IPS-NIHi7 (cell line): ENCODE results near the gene FAM131C.

Experiments
- DNase-seq: peaks from one replicate; pipeline ENCODE4 v3.0.0; 2012; ENCODE audit warnings: mixed read lengths; ENCODE audit errors: extremely low spot score

Gene FAM131C

DNA sequence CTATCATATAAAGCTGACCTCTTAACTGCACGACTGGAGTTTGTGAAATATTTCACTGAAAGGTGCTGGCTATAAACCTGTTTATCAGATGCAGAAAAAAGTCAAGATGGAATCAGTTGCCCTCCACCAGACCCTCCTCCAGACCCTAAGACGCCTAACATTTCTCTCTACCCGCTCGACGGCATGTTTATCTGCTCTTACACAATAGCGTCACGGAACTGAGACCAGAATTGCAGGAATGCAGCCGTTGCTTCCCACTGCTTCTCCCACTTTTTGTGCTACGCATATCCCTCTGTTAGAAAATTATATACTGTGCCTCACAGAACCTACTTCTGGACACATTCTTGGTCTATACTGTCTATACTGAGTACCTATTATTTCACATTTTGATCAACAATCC is 28.2 kb upstream of the FAM131C start:
- no peak for DNase-seq

- DNase-seq, result no peak
Measured at GRCh38 chr1:16099412-16099811, 26.0 kb upstream of the FAM131C start.

DNA sequence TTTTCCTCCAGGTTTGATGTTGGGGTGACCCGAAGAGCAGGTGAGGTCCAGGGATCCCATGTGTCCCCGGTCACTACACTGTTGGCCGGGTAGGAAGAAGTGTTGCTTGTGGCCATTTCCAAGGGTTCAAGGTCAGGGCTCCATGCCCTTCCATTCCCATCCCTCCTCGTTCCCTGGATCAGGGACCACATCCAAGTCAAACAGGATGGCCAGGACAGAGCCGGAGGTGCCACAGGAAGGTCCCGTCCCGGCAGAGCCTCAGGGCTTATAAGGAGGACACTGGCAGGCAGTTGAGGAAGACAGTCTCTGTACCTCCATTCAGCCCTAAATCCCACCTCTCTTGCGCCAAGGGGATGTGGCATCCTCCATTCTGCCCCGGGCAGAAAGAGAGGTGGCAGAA is 22.0 kb upstream of the FAM131C start:
- no peak for DNase-seq

- no peak for DNase-seq
Measured at GRCh38 chr1:16094453-16095158, 21.2 kb upstream of the FAM131C start.

GRCh38 chr1:16093611-16094010 is 20.2 kb upstream of the FAM131C start:
- DNase-seq, result no peak

- DNase-seq, result no peak
Measured at GRCh38 chr1:16092923-16093511, 19.6 kb upstream of the FAM131C start.

- no peak for DNase-seq
Measured at GRCh38 chr1:16092097-16092922, 18.9 kb upstream of the FAM131C start.

DNA sequence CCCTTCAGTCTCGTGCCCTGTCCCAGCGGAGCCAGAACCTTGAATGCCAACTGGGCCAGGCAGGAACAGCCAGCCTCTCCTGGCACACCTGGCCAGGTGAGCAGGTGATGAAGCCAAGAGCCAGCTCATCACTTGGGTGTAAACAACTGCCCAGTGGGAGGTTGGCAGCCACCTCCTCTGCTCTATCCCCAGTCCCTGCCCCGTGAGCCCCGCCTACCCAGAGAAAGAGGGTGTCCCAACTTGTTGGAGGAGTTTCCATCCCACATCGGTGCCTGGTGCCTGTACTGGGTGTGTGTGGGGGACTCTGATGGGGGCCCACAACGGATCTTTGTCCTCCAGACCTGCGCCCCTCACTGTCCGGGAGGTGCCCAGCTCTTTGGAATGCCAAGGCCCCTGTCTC is 17.8 kb upstream of the FAM131C start:
- DNase-seq, result no peak

- no peak for DNase-seq
Measured at GRCh38 chr1:16090076-16090826, 16.8 kb upstream of the FAM131C start.

GRCh38 chr1:16088996-16089395 is 15.5 kb upstream of the FAM131C start:
- DNase-seq, result no peak

DNA sequence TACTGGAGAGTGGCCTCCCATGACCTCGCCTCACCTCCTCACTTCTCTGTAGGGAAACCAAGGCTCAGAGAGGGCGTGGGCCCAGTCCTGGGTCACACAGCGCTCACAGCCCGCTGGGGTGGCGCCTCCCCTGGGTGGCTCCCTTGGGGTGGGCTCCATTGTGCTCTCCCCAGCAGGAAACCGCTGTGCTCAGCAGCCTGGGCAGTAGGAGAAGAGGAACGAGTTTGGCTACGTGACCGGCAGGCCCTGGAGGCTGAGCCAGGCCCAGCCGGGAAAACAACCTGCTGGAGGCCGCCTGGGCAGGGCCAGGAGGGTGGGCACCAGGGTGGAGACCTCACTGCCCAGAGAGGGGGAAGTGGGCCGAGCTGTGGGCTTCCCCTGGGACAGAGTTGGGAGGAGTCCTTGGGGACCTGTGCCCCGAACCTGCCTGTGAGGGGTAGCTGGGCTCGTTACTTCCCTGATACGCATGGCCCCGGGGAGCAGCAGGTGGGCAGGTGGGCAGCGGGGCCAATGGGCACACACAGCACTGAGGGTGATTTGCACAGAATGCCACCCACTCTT is 15.0 kb upstream of the FAM131C start:
- no peak for DNase-seq

DNA sequence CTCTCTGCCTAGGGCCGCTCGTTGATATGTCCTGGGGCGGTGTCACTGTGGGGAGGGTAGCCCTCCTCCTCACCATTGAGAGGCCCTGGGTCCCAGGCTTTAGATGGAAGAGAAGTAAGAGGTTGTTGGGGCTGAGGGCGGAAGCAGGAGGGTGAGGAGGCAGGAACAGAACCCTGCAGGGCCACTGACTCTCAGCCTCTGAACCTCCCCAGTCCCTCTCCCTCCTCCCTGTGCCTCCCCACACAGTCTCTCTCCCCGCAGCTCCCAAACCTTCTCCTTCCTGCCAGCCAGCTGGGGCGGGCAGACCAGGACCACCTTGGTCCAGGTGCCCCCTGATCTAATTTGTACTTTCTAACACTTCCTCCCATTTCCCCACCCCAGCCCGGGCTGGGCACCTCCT is 14.3 kb upstream of the FAM131C start:
- no peak for DNase-seq

DNA sequence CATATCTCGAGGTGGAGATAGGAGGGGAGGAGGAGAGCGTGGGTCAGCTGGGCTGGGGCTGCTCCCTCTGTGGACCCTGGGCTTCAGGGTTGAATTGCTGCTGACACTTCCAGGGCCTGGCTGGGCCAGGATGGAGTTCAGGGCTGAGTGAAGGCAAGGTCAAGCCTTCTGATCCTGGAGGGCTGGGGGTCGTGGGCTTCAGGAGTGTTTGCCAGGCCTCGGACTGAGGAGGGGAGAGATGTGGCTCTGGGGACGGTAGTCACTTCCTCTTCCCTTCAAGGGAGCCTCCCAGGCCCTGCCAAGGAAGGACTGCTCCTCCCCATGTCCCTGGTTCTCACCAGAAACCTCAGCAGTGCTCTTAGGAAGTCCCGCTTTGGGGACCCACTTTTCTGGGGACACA is 12.1 kb upstream of the FAM131C start:
- no peak for DNase-seq

- DNase-seq, result no peak
Measured at GRCh38 chr1:16083486-16083885, 10.0 kb upstream of the FAM131C start.

DNA sequence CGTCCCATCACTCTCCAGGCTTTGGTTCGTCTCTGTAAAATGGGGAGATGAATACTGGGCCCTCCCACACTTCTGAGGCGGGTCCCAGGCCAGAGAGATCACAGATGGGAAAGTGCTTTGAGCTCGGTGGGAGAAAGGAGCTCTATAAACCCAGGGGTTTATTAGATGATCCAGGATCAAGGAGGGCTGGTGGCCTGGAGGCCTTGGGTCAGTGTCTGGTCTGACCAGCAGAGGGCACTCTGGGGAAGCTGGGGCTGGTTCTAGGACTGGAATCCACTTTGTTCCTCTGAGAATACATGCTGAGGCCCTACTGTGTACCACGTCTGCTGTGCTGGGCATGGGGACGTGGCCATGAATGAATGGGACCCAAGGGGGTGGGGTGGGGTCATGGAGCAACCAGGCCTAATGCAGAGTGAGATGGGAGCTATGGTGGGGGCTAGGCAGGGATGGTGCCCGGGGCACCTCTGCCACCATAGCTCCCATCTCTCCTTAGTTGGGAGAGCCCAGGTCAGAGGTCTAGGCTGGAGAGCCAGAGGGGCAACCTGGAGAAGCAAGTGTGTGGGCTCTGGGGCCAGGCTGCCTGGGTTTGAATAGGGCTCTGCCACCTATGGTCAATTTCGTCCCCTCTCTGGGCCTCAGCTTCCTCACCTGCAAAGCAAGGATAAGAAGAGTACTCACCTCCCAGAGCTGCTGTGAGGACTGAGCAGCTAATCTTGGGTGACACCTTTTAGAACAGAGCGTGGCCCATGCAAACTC is 9.0 kb upstream of the FAM131C start:
- peak; percentile 83 for DNase-seq

DNA sequence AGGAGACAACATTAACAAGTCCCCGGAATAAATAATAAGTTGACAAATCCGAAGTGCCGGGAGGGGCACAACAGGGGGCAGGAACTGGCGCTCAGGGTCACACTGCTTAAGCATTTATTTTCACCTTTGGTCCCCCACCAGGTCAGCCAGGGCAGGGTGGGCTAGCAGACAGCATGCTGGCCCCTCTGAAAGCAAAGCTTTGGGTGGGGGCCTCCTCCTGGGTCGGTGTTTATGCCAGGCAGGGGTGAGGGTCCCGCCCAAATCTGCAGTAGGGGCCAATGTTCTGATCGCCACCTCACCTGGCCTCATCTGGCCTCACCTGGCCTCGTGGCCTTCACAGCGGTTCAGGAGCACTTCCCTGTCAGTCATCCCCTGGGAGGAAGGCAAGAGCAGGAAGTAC is 8.2 kb upstream of the FAM131C start:
- no peak for DNase-seq

- no peak for DNase-seq
Measured at GRCh38 chr1:16080422-16081150, 7.1 kb upstream of the FAM131C start.

GRCh38 chr1:16078925-16079656 is 5.6 kb upstream of the FAM131C start:
- DNase-seq, result peak; percentile 86

DNA sequence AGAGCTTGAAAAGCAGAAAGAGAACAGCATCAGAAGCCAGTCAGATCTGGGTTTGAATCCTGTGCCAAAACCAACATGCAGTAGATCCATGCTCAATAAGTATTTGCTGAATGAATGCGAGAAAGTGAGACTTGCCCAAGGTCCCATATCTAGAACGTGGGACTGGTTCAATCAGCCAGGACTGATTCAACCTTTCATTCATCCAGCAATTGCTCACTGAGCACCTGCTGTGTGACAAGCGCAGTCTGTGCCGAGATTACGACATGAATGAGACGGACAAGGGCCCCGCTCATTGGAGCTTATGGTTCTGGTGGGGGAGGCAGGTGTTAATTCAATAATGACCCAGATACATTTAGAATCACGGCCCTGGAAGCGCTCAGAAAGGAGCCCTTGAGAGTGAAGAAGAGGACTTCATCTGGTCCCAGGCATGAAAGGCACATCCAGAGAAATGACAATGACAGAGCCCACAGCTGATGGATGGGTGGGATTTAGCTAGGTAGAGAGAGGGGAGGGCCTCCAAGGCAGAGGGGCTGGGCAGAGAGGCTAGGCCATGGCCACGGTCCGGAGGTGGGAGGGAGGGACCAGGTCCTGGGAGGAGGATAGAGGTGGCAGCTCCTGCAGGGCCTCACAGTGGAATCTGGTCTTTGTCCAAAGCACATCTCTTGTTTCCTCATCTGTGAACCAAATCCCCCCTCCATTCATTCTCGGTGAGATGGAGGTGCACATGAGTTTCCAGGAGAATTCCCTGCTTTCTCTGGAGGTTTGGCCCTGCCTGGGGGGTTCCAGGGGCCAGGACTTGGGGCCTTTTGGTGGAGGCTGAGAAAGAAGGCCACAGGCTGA is 4.2 kb upstream of the FAM131C start:
- DNase-seq, result no peak
